HepG2 (cell line): ENCODE results near the gene TADA3. TPM values are rescaled to one million over a fixed set of nuclear protein-coding genes. Genes with fewer than 3 reads are reported as not detected.
A peak's percentile ranks its signal among the peaks of the same experiment; 100 is the strongest.

Experiments used
- FOSL2 ChIP-seq: sonication (generic); formaldehyde crosslinking; IDR thresholded peaks from 2 replicates; pipeline ENCODE4 v1.4.0; 2020; ENCODE audit warnings: missing genetic modification reagents
- GATAD1 ChIP-seq: IDR thresholded peaks from 2 replicates; pipeline ENCODE4 v1.6.1; 2016; ENCODE audit warnings: missing genetic modification reagents, missing compliant biosample characterization
- HNRNPK ChIP-seq: fragments of 200-400 bp; formaldehyde crosslinking; IDR thresholded peaks from 2 replicates; pipeline ENCODE4 v1.6.1; 2018; ENCODE audit warnings: low read length, low read depth, moderate library complexity, mild to moderate bottlenecking; ENCODE audit not compliant: poor library complexity, severe bottlenecking
- MAFK ChIP-seq, 2 experiments: IDR thresholded peaks in 1 of 2; conservative IDR thresholded peaks in 1 of 2; 2 replicates each; pipeline ENCODE4 v1.6.1; 2011; ENCODE audit warnings: improper control_type of control experiment in 2 of 2, low read length in 2 of 2
- PAX8 ChIP-seq: sonication (generic); formaldehyde crosslinking; IDR thresholded peaks from 2 replicates; pipeline ENCODE4 v1.8.0; 2022; ENCODE audit warnings: mild to moderate bottlenecking, missing genetic modification reagents, borderline replicate concordance
- POLR2G ChIP-seq: fragments of 200-400 bp; formaldehyde crosslinking; IDR thresholded peaks from 2 replicates; pipeline ENCODE4 v1.6.1; 2018; ENCODE audit warnings: mild to moderate bottlenecking, low read depth, low read length, moderate library complexity
- ZNF337 ChIP-seq: sonication (generic); formaldehyde crosslinking; IDR thresholded peaks from 2 replicates; pipeline ENCODE4 v1.5.1; 2020; ENCODE audit warnings: missing genetic modification reagents, low read depth, mild to moderate bottlenecking, borderline replicate concordance
- ZNF605 ChIP-seq: sonication (generic); formaldehyde crosslinking; IDR thresholded peaks from 2 replicates; pipeline ENCODE4 v1.8.0; 2022; ENCODE audit warnings: mild to moderate bottlenecking, missing genetic modification reagents
- ZNF788 ChIP-seq: sonication (generic); formaldehyde crosslinking; IDR thresholded peaks from 2 replicates; pipeline ENCODE4 v1.5.0; 2020; ENCODE audit warnings: mild to moderate bottlenecking, missing genetic modification reagents, borderline replicate concordance
- polyA plus RNA-seq, 8 experiments: library from polyadenylated mRNA; depleted of rRNA in 3 of 8; stranded (reverse) in 7 of 8; unstranded in 1 of 8; fragments of >200 nt; fragmentation: Illumina TruSeq in 4 of 8; extraction: Trizol in 4 of 8; gene quantifications; 2 replicates each; pipeline versions ENCODE4 v1.2.1 to v1.2.3, GENCODE V29; 2011 to 2016; ENCODE audit warnings: low read depth in 4 of 8, missing spikeins in 1 of 8, mixed read lengths in 1 of 8; ENCODE audit not compliant: insufficient read depth in 1 of 8
- total RNA-seq, 5 experiments: library from RNA; depleted of rRNA; stranded (reverse); fragments of >200 nt; fragmentation: Illumina TruSeq; extraction: Trizol; gene quantifications; 2 replicates each; pipeline ENCODE4 v1.2.3, GENCODE V29; 2016; ENCODE audit warnings: low read depth in 1 of 5
- TF ChIP-seq, protein P1 (sequence below): sonication (generic); formaldehyde crosslinking; IDR thresholded peaks from 2 replicates; pipeline ENCODE4 v1.4.0; 2020; ENCODE audit warnings: mild to moderate bottlenecking, missing genetic modification reagents, borderline replicate concordance
- TF ChIP-seq, protein P2 (sequence below): sonication (generic); formaldehyde crosslinking; IDR thresholded peaks from 2 replicates; pipeline ENCODE4 v1.4.0; 2020; ENCODE audit warnings: mild to moderate bottlenecking, missing genetic modification reagents
- TF ChIP-seq, protein P3 (sequence below): sonication (generic); formaldehyde crosslinking; IDR thresholded peaks from 2 replicates; pipeline ENCODE4 v1.4.0; 2020; ENCODE audit warnings: low read depth, missing genetic modification reagents
- TF ChIP-seq, protein P4 (sequence below): sonication (generic); formaldehyde crosslinking; IDR thresholded peaks from 2 replicates; pipeline ENCODE4 v1.4.0; 2020; ENCODE audit warnings: mild to moderate bottlenecking, missing genetic modification reagents, borderline replicate concordance

Gene TADA3
- total and polyA plus RNA-seq, 2 of the 13 experiments (the other 11 are each of a cell fraction or from before 2014, with no cell fraction given): 32.1 to 37.1 TPM

DNA sequence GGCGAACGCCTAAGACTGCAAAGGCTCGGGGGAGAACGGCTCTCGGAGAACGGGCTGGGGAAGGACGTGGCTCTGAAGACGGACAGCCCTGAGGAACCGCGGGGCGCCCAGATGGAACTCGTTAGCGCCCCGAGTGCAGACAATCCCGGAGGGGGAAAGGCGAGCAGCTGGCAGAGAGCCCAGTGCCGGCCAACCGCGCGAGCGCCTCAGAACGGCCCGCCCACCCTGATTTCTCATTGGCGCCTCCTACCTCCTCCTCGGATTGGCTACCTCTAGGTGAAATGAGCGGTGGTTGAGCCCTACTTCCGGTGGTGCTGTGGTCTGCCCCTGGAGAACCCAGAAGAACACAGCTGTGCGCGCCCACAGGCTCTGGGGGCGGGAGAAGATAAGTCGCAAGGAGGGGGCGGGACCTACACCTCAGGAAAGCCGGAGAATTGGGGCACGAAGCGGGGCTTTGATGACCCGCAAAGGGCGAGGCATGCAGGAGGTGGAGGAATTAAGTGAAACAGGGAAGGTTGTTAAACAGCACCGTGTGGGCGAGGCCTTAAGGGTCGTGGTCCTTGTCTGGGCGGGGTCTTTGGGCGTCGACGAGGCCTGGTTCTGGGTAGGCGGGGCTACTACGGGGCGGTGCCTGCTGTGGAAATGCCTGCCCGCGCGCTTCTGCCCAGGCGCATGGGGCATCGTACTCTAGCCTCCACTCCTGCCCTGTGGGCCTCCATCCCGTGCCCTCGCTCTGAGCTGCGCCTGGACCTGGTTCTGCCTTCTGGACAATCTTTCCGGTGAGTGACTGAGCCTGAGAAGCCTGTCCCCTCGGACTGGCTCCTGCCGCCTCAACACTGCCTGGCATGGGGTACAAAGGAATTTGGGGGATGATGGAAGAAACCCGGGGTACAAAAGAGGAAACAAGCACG, 42.4 kb downstream of the TADA3 start, which contains the start of gene OGG1 (continued):
- TF ChIP-seq, protein P1, sequence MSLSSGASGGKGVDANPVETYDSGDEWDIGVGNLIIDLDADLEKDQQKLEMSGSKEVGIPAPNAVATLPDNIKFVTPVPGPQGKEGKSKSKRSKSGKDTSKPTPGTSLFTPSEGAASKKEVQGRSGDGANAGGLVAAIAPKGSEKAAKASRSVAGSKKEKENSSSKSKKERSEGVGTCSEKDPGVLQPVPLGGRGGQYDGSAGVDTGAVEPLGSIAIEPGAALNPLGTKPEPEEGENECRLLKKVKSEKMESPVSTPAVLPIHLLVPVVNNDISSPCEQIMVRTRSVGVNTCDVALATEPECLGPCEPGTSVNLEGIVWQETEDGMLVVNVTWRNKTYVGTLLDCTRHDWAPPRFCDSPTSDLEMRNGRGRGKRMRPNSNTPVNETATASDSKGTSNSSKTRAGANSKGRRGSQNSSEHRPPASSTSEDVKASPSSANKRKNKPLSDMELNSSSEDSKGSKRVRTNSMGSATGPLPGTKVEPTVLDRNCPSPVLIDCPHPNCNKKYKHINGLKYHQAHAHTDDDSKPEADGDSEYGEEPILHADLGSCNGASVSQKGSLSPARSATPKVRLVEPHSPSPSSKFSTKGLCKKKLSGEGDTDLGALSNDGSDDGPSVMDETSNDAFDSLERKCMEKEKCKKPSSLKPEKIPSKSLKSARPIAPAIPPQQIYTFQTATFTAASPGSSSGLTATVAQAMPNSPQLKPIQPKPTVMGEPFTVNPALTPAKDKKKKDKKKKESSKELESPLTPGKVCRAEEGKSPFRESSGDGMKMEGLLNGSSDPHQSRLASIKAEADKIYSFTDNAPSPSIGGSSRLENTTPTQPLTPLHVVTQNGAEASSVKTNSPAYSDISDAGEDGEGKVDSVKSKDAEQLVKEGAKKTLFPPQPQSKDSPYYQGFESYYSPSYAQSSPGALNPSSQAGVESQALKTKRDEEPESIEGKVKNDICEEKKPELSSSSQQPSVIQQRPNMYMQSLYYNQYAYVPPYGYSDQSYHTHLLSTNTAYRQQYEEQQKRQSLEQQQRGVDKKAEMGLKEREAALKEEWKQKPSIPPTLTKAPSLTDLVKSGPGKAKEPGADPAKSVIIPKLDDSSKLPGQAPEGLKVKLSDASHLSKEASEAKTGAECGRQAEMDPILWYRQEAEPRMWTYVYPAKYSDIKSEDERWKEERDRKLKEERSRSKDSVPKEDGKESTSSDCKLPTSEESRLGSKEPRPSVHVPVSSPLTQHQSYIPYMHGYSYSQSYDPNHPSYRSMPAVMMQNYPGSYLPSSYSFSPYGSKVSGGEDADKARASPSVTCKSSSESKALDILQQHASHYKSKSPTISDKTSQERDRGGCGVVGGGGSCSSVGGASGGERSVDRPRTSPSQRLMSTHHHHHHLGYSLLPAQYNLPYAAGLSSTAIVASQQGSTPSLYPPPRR: peak; percentile 43; the same call in 1 of the 2 replicates
- TF ChIP-seq POLR2G (peak; percentile 77), ZNF337 (0 out of 2 replicates have a peak, but pooled peaks have one; percentile 27), GATAD1 (CRISPR knock-in tag) (peak; percentile 84), PAX8 (no peak), ZNF605 (CRISPR knock-in tag) (peak; percentile 49; the same call in 1 of the 2 replicates), HNRNPK (no peak), FOSL2 (CRISPR knock-in tag) (0 out of 2 replicates have a peak, but pooled peaks have one; percentile 4), MAFK (conservative IDR thresholded peaks at IDR 0.05 in 1 of 2, IDR thresholded peaks at IDR 0.05 in 1 of 2; ENCODE audit: low read length in 2 of 2) (no peak), ZNF788 (CRISPR knock-in tag) (no peak; the same call in 1 of the 2 replicates)
- TF ChIP-seq, protein P2, sequence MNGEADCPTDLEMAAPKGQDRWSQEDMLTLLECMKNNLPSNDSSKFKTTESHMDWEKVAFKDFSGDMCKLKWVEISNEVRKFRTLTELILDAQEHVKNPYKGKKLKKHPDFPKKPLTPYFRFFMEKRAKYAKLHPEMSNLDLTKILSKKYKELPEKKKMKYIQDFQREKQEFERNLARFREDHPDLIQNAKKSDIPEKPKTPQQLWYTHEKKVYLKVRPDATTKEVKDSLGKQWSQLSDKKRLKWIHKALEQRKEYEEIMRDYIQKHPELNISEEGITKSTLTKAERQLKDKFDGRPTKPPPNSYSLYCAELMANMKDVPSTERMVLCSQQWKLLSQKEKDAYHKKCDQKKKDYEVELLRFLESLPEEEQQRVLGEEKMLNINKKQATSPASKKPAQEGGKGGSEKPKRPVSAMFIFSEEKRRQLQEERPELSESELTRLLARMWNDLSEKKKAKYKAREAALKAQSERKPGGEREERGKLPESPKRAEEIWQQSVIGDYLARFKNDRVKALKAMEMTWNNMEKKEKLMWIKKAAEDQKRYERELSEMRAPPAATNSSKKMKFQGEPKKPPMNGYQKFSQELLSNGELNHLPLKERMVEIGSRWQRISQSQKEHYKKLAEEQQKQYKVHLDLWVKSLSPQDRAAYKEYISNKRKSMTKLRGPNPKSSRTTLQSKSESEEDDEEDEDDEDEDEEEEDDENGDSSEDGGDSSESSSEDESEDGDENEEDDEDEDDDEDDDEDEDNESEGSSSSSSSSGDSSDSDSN (CRISPR knock-in tag): no peak
- TF ChIP-seq, protein P3, sequence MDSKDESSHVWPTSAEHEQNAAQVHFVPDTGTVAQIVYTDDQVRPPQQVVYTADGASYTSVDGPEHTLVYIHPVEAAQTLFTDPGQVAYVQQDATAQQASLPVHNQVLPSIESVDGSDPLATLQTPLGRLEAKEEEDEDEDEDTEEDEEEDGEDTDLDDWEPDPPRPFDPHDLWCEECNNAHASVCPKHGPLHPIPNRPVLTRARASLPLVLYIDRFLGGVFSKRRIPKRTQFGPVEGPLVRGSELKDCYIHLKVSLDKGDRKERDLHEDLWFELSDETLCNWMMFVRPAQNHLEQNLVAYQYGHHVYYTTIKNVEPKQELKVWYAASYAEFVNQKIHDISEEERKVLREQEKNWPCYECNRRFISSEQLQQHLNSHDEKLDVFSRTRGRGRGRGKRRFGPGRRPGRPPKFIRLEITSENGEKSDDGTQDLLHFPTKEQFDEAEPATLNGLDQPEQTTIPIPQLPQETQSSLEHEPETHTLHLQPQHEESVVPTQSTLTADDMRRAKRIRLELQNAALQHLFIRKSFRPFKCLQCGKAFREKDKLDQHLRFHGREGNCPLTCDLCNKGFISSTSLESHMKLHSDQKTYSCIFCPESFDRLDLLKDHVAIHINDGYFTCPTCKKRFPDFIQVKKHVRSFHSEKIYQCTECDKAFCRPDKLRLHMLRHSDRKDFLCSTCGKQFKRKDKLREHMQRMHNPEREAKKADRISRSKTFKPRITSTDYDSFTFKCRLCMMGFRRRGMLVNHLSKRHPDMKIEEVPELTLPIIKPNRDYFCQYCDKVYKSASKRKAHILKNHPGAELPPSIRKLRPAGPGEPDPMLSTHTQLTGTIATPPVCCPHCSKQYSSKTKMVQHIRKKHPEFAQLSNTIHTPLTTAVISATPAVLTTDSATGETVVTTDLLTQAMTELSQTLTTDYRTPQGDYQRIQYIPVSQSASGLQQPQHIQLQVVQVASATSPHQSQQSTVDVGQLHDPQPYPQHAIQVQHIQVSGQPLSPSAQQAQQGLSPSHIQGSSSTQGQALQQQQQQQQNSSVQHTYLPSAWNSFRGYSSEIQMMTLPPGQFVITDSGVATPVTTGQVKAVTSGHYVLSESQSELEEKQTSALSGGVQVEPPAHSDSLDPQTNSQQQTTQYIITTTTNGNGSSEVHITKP: peak; percentile 97
- TF ChIP-seq, protein P4, sequence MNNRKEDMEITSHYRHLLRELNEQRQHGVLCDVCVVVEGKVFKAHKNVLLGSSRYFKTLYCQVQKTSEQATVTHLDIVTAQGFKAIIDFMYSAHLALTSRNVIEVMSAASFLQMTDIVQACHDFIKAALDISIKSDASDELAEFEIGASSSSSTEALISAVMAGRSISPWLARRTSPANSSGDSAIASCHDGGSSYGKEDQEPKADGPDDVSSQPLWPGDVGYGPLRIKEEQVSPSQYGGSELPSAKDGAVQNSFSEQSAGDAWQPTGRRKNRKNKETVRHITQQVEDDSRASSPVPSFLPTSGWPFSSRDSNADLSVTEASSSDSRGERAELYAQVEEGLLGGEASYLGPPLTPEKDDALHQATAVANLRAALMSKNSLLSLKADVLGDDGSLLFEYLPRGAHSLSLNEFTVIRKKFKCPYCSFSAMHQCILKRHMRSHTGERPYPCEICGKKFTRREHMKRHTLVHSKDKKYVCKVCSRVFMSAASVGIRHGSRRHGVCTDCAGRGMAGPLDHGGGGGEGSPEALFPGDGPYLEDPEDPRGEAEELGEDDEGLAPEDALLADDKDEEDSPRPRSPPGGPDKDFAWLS (CRISPR knock-in tag): no peak; the same call in 1 of the 2 replicates
